AG09319 (cell line): Measurements from ENCODE around the gene CCNF.

Experiments used
- DNase-seq: peaks from one replicate; pipeline ENCODE4 v3.0.0-alpha.2; 2010; ENCODE audit warnings: low read depth; ENCODE audit errors: extremely low read depth
- CTCF ChIP-seq: IDR thresholded peaks from 2 replicates; pipeline ENCODE4 v1.5.1; 2011; ENCODE audit warnings: low read depth, mild to moderate bottlenecking, inconsistent platforms, low read length, moderate library complexity

The CCNF gene

GRCh38 chr16:2490190-2491105 lies 61.2 kb downstream of the CCNF start:
- no peak for DNase-seq

DNA sequence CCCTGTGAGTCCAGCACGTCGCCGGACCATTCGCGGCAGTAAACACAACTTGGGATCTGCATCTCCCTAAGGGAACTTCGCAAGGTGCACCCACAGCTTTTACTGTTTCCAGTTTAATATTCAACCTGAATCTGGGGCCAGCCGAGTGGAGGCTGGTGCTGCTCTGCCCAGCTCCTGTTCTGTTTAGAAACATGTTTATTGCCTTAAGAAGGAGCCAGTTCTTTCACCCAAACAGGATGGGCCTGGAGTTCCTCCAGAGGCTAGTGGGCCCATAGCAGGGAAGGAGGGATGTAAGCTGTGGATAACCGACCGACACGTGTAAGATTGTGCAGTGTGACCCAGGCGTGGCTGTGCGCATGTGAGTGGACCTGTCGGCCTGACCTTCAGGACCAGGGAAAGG lies 63.0 kb downstream of the CCNF start:
- DNase-seq, result no peak
- TF ChIP-seq CTCF, result no peak

More at GRCh38 chr16:2490190-2491105, 61.2 kb downstream of the CCNF start:
- TF ChIP-seq CTCF, result no peak

GRCh38 chr16:2493605-2494004 lies 64.4 kb downstream of the CCNF start:
- TF ChIP-seq CTCF, result no peak
- no peak for DNase-seq

DNA sequence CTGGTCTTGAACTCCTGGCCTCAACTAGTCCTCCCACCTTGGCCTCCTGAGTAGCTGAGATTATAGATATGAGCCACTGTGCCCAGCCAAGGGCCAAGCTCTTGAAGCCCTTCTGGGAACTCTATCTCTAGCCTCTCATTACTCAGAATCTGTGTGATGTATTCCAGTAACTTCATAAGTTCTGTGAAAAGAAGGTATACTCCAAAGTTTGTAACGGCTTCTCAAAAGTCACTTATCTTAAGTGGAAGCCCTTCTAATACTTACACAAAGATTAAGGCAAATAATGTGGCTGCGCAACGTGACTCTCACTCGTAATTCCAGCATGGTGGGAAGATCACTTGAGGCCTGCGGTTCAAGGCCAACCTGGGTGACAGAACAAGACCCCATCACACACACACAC lies 65.4 kb downstream of the CCNF start:
- TF ChIP-seq CTCF, result no peak
- no peak for DNase-seq

- TF ChIP-seq CTCF, result no peak
- DNase-seq, result no peak
Measured at GRCh38 chr16:2495041-2495440, 65.8 kb downstream of the CCNF start.

GRCh38 chr16:2496223-2497115 lies 67.2 kb downstream of the CCNF start:
- no peak for DNase-seq
- TF ChIP-seq CTCF, result no peak
